Measurements from ENCODE around the gene EID1. TPM values are rescaled to one million over a fixed set of nuclear protein-coding genes. Genes with fewer than 3 reads are reported as not detected.

Gene EID1
- total and polyA plus RNA-seq, 2 donors (not counting 1 experiment from before 2014, with no cell fraction given): 184 to 287 TPM

DNA sequence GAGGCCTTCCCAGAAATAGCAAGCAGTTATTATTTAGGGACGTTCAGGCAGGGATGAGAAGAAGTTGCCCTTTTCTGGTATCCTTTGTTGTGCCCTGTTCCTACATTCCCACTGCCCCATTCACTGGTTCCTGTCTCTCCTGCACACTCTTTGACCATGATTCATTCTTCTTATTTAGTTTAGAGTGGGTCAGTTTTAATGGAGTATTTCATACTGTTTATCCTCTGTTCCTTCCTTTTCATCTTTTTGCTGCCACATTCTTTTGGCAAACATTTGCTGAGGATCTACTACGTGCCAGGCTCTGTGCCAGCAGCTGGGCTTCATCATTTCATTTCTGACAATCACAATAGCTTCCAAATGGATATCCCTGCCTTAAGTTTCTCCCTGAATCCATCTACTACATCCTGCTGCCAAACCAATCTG, 11.8 kb upstream of the EID1 start:
- no peak overlapping the region for H3K9ac ChIP-seq (ENCODE audit: insufficient read depth, low read length)

DNA sequence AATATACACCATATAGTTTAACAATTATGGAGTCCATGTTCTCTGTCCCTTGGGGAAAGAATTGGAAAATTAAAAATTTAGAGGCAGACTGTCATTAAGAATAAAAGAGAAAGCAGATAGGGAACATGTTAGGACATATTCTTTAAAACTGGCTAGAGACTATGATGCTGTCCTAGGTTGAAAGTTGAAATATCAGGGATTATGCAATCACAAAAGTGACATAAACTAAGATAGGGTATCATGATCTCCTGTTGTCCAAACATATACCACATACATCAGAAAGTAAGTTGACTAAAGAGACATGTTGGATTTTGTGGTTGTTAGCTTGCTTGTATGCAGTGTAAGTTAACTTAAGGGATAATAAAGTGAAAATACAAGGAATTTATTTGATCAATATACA, 9.9 kb upstream of the EID1 start:
- Histone ChIP-seq H3K9me3 (ENCODE audit: control insufficient read depth, insufficient read depth, low read depth, low read length) (no peaks in the 10 kb centered on the region), H3K79me2 (ENCODE audit: control insufficient read depth, insufficient read depth, low read length) (no peaks in the 10 kb centered on the region), H4K20me1 (ENCODE audit: control insufficient read depth, extremely low read depth, insufficient read depth, low read length) (no peaks in the 10 kb centered on the region), H3K27ac (ENCODE audit: insufficient read depth, low read length) (no peak overlapping the region), H3K4me3 (replicated peaks in 1 of 4; ENCODE audit: control extremely low read depth in 1 of 4, insufficient read depth in 1 of 4, low read depth in 3 of 4, low read length in 4 of 4) (no peak overlapping the region), H2AFZ (ENCODE audit: low read length) (no peak overlapping the region), H3K9ac (ENCODE audit: insufficient read depth, low read length) (no peak overlapping the region), H3K4me2 (ENCODE audit: extremely low read depth, insufficient read depth, low read length) (no peak overlapping the region), H3K27me3 (ENCODE audit: control insufficient read depth, insufficient read depth, low read length) (no peaks in the 10 kb centered on the region), H3K36me3 (ENCODE audit: control insufficient read depth, insufficient read depth, low read length) (no peaks in the 10 kb centered on the region), H3K4me1 (ENCODE audit: control insufficient read depth, extremely low read depth, insufficient read depth, low read length) (peaks cover 15% of the 10 kb centered on the region)
- peak in 1 of 2 donors; percentile 31 for DNase-seq (ENCODE audit: low read depth in 2 of 2)
- TF ChIP-seq, protein P1, sequence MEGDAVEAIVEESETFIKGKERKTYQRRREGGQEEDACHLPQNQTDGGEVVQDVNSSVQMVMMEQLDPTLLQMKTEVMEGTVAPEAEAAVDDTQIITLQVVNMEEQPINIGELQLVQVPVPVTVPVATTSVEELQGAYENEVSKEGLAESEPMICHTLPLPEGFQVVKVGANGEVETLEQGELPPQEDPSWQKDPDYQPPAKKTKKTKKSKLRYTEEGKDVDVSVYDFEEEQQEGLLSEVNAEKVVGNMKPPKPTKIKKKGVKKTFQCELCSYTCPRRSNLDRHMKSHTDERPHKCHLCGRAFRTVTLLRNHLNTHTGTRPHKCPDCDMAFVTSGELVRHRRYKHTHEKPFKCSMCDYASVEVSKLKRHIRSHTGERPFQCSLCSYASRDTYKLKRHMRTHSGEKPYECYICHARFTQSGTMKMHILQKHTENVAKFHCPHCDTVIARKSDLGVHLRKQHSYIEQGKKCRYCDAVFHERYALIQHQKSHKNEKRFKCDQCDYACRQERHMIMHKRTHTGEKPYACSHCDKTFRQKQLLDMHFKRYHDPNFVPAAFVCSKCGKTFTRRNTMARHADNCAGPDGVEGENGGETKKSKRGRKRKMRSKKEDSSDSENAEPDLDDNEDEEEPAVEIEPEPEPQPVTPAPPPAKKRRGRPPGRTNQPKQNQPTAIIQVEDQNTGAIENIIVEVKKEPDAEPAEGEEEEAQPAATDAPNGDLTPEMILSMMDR (conservative IDR thresholded peaks at IDR 0.05 in 1 of 2, IDR thresholded peaks at IDR 0.05 in 1 of 2; ENCODE audit: low read depth in 1 of 2, low read length in 2 of 2): no peak
- no peak for TF ChIP-seq EZH2 (IDR thresholded peaks at IDR 0.05; ENCODE audit: low read length, missing control alignments)

More for the DNA sequence above, 11.8 kb upstream of the EID1 start:
- Histone ChIP-seq H4K20me1 (ENCODE audit: control insufficient read depth, extremely low read depth, insufficient read depth, low read length) (no peaks in the 10 kb centered on the region), H3K4me2 (ENCODE audit: extremely low read depth, insufficient read depth, low read length) (peak overlapping the region; percentile 39), H3K9me3 (ENCODE audit: control insufficient read depth, insufficient read depth, low read depth, low read length) (no peaks in the 10 kb centered on the region), H3K36me3 (ENCODE audit: control insufficient read depth, insufficient read depth, low read length) (no peaks in the 10 kb centered on the region), H3K79me2 (ENCODE audit: control insufficient read depth, insufficient read depth, low read length) (no peaks in the 10 kb centered on the region), H3K4me3 (replicated peaks in 1 of 4; ENCODE audit: control extremely low read depth in 1 of 4, insufficient read depth in 1 of 4, low read depth in 3 of 4, low read length in 4 of 4) (no peak overlapping the region), H2AFZ (ENCODE audit: low read length) (no peak overlapping the region), H3K27ac (ENCODE audit: insufficient read depth, low read length) (peak overlapping the region; percentile 42), H3K4me1 (ENCODE audit: control insufficient read depth, extremely low read depth, insufficient read depth, low read length) (peaks cover 15% of the 10 kb centered on the region), H3K27me3 (ENCODE audit: control insufficient read depth, insufficient read depth, low read length) (no peaks in the 10 kb centered on the region)
- TF ChIP-seq, protein P1 (conservative IDR thresholded peaks at IDR 0.05 in 1 of 2, IDR thresholded peaks at IDR 0.05 in 1 of 2; ENCODE audit: low read depth in 1 of 2, low read length in 2 of 2): no peak
- TF ChIP-seq EZH2 (IDR thresholded peaks at IDR 0.05; ENCODE audit: low read length, missing control alignments): no peak
- peak; percentile 54 to 69 for DNase-seq (ENCODE audit: low read depth in 2 of 2)

DNA sequence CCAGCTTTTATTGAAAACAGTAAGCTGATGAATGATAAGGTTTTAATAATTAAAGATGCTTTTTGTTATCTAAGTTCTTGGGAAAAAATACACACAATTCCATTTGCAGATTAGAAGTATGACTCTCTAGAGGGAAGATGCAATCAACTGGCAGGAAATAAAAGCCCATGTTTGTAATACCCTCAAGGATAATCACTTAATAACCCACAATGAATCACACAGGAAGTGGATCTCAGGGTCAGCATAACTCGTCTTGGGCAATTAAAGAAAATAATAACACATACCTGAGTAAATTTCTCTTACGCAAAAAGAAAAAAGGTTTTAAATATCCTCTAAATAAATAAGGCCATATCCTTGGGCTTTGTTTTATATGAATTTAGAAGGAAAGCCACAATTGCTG, 9.4 kb upstream of the EID1 start:
- Histone ChIP-seq H3K27me3 (ENCODE audit: control insufficient read depth, insufficient read depth, low read length) (no peaks in the 10 kb centered on the region), H2AFZ (ENCODE audit: low read length) (no peak overlapping the region), H3K4me3 (replicated peaks in 1 of 4; ENCODE audit: control extremely low read depth in 1 of 4, insufficient read depth in 1 of 4, low read depth in 3 of 4, low read length in 4 of 4) (no peak overlapping the region), H3K36me3 (ENCODE audit: control insufficient read depth, insufficient read depth, low read length) (no peaks in the 10 kb centered on the region), H3K4me1 (ENCODE audit: control insufficient read depth, extremely low read depth, insufficient read depth, low read length) (peaks cover 15% of the 10 kb centered on the region), H4K20me1 (ENCODE audit: control insufficient read depth, extremely low read depth, insufficient read depth, low read length) (no peaks in the 10 kb centered on the region), H3K4me2 (ENCODE audit: extremely low read depth, insufficient read depth, low read length) (peak overlapping the region; percentile 46), H3K27ac (ENCODE audit: insufficient read depth, low read length) (no peak overlapping the region), H3K9ac (ENCODE audit: insufficient read depth, low read length) (no peak overlapping the region), H3K9me3 (ENCODE audit: control insufficient read depth, insufficient read depth, low read depth, low read length) (no peaks in the 10 kb centered on the region), H3K79me2 (ENCODE audit: control insufficient read depth, insufficient read depth, low read length) (no peaks in the 10 kb centered on the region)
- peak; percentile 70 to 88 for DNase-seq (ENCODE audit: low read depth in 2 of 2)
- TF ChIP-seq, protein P1 (conservative IDR thresholded peaks at IDR 0.05 in 1 of 2, IDR thresholded peaks at IDR 0.05 in 1 of 2; ENCODE audit: low read depth in 1 of 2, low read length in 2 of 2): no peak
- no peak for TF ChIP-seq EZH2 (IDR thresholded peaks at IDR 0.05; ENCODE audit: low read length, missing control alignments)

All from fibroblast of lung (primary cell).